DND-41 (cell line): ENCODE data around the gene SLC22A16.
"Not testable (repeated sequence)": the region's sequence is repeated elsewhere in the genome, so short reads cannot be mapped to it uniquely, and the experiment has no call there.

Experiments
- ATAC-seq: fragments of 200-7000 bp; cut with Tn5 transposase; 3 replicates; pipeline ENCODE4 v1.9.1; 2021; ENCODE audit warnings: low read depth; ENCODE audit not compliant: insufficient read depth
- DNase-seq: peaks from one replicate; pipeline ENCODE4 v3.0.0-alpha.2; 2020
- H2AFZ ChIP-seq: 2 replicates; pipeline ENCODE4 v1.6.0; 2012; ENCODE audit warnings: low read depth, low read length
- H3K27ac ChIP-seq: 2 replicates; pipeline ENCODE4 v1.5.1; 2012; ENCODE audit warnings: low read length, inconsistent platforms
- H3K27me3 ChIP-seq: fragments of 200-600 bp; sonication (generic); 2 replicates; pipeline ENCODE4 v1.6.0; 2012; ENCODE audit warnings: low read length, mild to moderate bottlenecking, inconsistent platforms; ENCODE audit not compliant: insufficient read depth, poor library complexity
- H3K36me3 ChIP-seq: 2 replicates; pipeline ENCODE4 v1.5.1; 2012; ENCODE audit warnings: low read length, inconsistent platforms; ENCODE audit not compliant: insufficient read depth
- H3K4me1 ChIP-seq: 2 replicates; pipeline ENCODE4 v1.5.1; 2012; ENCODE audit warnings: mild to moderate bottlenecking, low read length; ENCODE audit not compliant: insufficient read depth
- H3K4me2 ChIP-seq: 2 replicates; pipeline ENCODE4 v1.6.0; 2012; ENCODE audit warnings: mild to moderate bottlenecking, moderate library complexity, low read length, inconsistent platforms; ENCODE audit not compliant: insufficient read depth
- H3K4me3 ChIP-seq, 2 experiments: fragments of 200-600 bp in 1 of 2; shearing (Covaris generic) in 1 of 2; 2 replicates each; pipeline ENCODE4 v1.5.1; 2012 to 2016; ENCODE audit warnings: inconsistent platforms in 2 of 2, low read length in 2 of 2, mild to moderate bottlenecking in 2 of 2, low read depth in 1 of 2, moderate library complexity in 1 of 2
- H3K79me2 ChIP-seq: 2 replicates; pipeline ENCODE4 v1.6.0; 2012; ENCODE audit warnings: low read length, inconsistent platforms; ENCODE audit not compliant: insufficient read depth
- H3K9ac ChIP-seq: 2 replicates; pipeline ENCODE4 v1.6.0; 2012; ENCODE audit warnings: low read depth, mild to moderate bottlenecking, inconsistent platforms, low read length, moderate library complexity
- H3K9me3 ChIP-seq: 2 replicates; pipeline ENCODE4 v1.5.1; 2012; ENCODE audit warnings: low read length, moderate library complexity, mild to moderate bottlenecking, inconsistent platforms; ENCODE audit not compliant: insufficient read depth, severe bottlenecking
- H4K20me1 ChIP-seq: 2 replicates; pipeline ENCODE4 v1.6.0; 2012; ENCODE audit warnings: low read length; ENCODE audit not compliant: insufficient read depth
- EZH2 ChIP-seq: IDR thresholded peaks from 3 replicates; pipeline ENCODE4 v1.6.1; 2012; ENCODE audit warnings: borderline replicate concordance, low read depth, mild to moderate bottlenecking, moderate library complexity, low read length, inconsistent platforms; ENCODE audit not compliant: severe bottlenecking
- TF ChIP-seq, protein P1 (sequence below): IDR thresholded peaks from 2 replicates; pipeline ENCODE4 v1.5.1; 2012; ENCODE audit warnings: borderline replicate concordance, low read length, moderate library complexity, mild to moderate bottlenecking; ENCODE audit not compliant: poor library complexity, severe bottlenecking; ENCODE audit errors: extremely low read depth

Gene SLC22A16

DNA sequence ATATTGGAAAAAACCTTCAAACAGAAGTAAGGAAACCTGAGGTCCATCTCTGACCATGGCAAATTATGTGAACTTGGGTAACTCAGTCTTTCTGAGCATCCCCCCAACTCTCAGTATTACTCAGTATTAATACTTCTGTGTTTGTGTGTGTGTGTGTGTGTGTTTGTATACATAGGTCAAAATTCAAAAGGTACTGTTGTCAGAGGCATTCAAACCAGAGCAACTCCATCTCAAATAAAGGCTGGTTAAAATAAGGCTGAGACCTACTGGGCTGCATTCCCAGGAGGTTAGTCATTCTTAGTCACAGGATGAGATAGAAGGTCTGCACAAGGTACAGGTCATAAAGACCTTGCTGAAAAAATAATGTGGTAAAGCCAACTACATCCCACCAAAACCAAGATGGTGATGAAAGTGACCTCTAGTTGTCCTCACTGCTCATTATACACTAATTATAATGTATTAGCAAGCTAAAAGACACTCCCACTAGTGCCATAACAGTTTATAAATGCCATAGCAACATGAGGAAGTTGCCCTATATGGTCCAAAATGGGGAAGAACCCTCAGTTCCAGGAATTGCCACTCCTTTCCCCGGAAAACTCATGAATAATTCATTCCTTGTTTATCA is 33.3 kb upstream of the SLC22A16 start:
- Histone ChIP-seq H3K4me3 (no peak overlapping the region), H3K27ac (no peak overlapping the region), H3K9ac (no peak overlapping the region), H3K79me2 (no peaks in the 10 kb centered on the region), H3K27me3 (no peaks in the 10 kb centered on the region), H3K36me3 (no peaks in the 10 kb centered on the region), H3K4me1 (no peaks in the 10 kb centered on the region), H3K4me2 (no peak overlapping the region), H4K20me1 (no peaks in the 10 kb centered on the region), H2AFZ (no peak overlapping the region), H3K9me3 (peaks cover 2% of the 10 kb centered on the region)
- ATAC-seq = no peak
- DNase-seq = no peak
- TF ChIP-seq EZH2 = no peak
- TF ChIP-seq, protein P1, sequence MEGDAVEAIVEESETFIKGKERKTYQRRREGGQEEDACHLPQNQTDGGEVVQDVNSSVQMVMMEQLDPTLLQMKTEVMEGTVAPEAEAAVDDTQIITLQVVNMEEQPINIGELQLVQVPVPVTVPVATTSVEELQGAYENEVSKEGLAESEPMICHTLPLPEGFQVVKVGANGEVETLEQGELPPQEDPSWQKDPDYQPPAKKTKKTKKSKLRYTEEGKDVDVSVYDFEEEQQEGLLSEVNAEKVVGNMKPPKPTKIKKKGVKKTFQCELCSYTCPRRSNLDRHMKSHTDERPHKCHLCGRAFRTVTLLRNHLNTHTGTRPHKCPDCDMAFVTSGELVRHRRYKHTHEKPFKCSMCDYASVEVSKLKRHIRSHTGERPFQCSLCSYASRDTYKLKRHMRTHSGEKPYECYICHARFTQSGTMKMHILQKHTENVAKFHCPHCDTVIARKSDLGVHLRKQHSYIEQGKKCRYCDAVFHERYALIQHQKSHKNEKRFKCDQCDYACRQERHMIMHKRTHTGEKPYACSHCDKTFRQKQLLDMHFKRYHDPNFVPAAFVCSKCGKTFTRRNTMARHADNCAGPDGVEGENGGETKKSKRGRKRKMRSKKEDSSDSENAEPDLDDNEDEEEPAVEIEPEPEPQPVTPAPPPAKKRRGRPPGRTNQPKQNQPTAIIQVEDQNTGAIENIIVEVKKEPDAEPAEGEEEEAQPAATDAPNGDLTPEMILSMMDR = no peak

DNA sequence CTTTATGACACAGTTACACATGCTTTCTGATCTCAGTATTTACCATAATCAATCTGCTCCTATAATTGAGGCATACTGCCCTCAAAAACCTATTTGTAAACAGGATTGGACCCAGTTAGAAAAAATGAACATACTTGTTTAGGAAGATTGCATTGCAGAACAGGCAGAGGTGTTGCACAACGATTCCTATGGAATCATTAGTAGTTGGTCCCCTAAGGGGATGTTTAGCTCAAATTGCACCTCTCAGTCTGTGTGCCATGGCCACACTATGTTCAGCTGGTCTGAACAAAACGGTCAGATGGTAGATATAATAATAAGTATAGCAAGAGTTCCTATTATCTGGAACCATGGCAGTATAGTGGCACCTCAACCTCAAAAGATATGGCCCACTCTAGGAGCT is 28.5 kb upstream of the SLC22A16 start:
- not testable (repeated sequence) for H3K27ac ChIP-seq, H3K36me3 ChIP-seq, H3K9ac ChIP-seq, H3K27me3 ChIP-seq, H3K79me2 ChIP-seq, H4K20me1 ChIP-seq, H3K4me2 ChIP-seq, DNase-seq, H3K9me3 ChIP-seq, H3K4me3 ChIP-seq, ATAC-seq, H3K4me1 ChIP-seq, H2AFZ ChIP-seq

DNA sequence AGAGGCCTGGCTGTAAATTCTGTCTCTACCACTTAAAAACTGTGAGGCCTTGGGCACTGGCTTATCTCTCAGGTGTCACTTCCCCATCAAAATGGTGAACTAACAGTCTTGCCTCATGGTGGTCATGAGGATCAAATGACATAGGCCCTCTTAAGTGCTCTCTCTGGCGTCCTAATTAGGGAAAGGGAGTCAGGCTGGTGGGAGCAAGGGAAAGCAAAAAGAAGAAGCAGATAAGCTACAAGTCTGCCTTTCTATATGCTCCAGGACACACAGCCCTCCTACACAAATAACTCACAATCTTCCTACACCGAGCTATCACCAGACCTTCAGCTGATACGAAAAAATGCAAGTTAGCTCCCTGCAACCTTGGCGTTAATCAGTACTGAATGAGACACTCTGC is 19.5 kb upstream of the SLC22A16 start:
- Histone ChIP-seq H3K79me2 (no peaks in the 10 kb centered on the region), H3K4me1 (no peaks in the 10 kb centered on the region), H3K27ac (no peak overlapping the region), H3K4me3 (no peak overlapping the region), H3K9ac (no peak overlapping the region), H3K9me3 (no peaks in the 10 kb centered on the region), H2AFZ (no peak overlapping the region), H3K36me3 (no peaks in the 10 kb centered on the region), H3K27me3 (no peaks in the 10 kb centered on the region), H4K20me1 (no peaks in the 10 kb centered on the region), H3K4me2 (no peak overlapping the region)
- no peak for DNase-seq
- no peak for ATAC-seq
- no peak for TF ChIP-seq EZH2
- TF ChIP-seq, protein P1 = no peak

DNA sequence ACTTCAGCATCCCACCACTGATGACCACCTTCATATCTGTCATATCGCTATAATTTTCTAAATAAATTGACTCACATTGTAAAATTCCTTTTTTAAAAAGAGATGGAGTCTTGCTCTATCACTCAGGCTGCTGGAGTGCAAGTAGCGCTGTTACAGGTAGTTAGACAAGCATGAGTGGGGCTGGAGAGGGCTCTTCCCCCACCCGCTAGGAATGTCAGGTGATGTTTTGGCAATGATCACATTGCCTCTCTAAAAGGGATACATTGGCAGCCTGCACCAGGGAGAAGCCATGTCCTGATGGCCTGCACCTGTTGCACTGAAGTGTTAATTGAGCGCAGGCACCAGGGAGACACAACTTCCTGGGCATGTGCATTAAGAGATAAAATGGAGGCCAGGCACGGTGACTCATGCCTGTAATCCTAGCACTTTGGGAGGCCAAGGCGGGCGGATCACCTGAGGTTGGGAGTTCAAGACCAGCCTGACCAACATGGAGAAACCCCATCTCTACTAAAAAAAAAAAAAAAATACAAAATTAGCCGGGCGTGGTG is 16.9 kb upstream of the SLC22A16 start:
- Histone ChIP-seq H3K27ac (no peak overlapping the region), H3K9ac (no peak overlapping the region), H2AFZ (no peak overlapping the region), H3K4me1 (no peaks in the 10 kb centered on the region), H3K4me3 (no peak overlapping the region), H3K9me3 (no peaks in the 10 kb centered on the region), H3K36me3 (no peaks in the 10 kb centered on the region), H3K79me2 (no peaks in the 10 kb centered on the region), H3K27me3 (peaks cover 4% of the 10 kb centered on the region), H4K20me1 (no peaks in the 10 kb centered on the region), H3K4me2 (no peak overlapping the region)
- no peak for TF ChIP-seq EZH2
- TF ChIP-seq, protein P1 = no peak
- DNase-seq (no peak), ATAC-seq (no peak)
